Breast epithelium (tissue), 3 donors: ENCODE data around the gene SH2D7.

Experiments
- CTCF ChIP-seq, 3 donors: fragments of 450-650 bp; IDR thresholded peaks; one replicate each; pipeline ENCODE4 v1.5.1; 2016 to 2017; ENCODE audit warnings: antibody characterized with exemption in 3 of 3, mild to moderate bottlenecking in 3 of 3, moderate library complexity in 3 of 3
- POLR2A ChIP-seq: fragments of 450-650 bp; IDR thresholded peaks from one replicate; pipeline ENCODE4 v1.6.1; 2016; ENCODE audit warnings: antibody characterized with exemption, mild to moderate bottlenecking, moderate library complexity

- TF ChIP-seq POLR2A (no peak), CTCF (IDR thresholded peaks at IDR 0.05) (no peak)
Measured at GRCh38 chr15:78093242-78094020, 1.1 kb downstream of the SH2D7 start.
